PC-9 (cell line): ENCODE results near the gene PTPRF. TPM values are rescaled to one million over a fixed set of nuclear protein-coding genes. Genes with fewer than 3 reads are reported as not detected.

Experiments used
- BruUV-seq: library from RNA; stranded (reverse); fragments of 400-500 nt; replicated peaks from 2 replicates; lab custom pipeline; 2021; lab: Mats Ljungman, UMichigan
- CTCF ChIA-PET: fragments of 300-600 bp; sonication (Branson Sonifier 250); formaldehyde crosslinking; loops from one replicate; lab custom pipeline; 2022; ENCODE audit warnings: antibody characterized with exemption; lab: Charles Lee
- POLR2A ChIA-PET: fragments of 300-600 bp; sonication (Branson Sonifier 250); formaldehyde crosslinking; loops from one replicate; lab custom pipeline; 2022; ENCODE audit warnings: antibody characterized with exemption; ENCODE audit not compliant: unreplicated experiment; lab: Charles Lee
- DNase-seq, 2 experiments: peaks; one replicate each; pipeline versions ENCODE4 v3.0.0 to v3.0.0-alpha.2; 2015 to 2022; ENCODE audit warnings: mixed read lengths in 1 of 2
- H2AFZ ChIP-seq: fragments of 200-600 bp; sonication (generic); 2 replicates; pipeline ENCODE4 v1.8.1; 2017; ENCODE audit warnings: antibody characterized with exemption
- H3F3A ChIP-seq: fragments of 200-600 bp; sonication (generic); 2 replicates; pipeline ENCODE4 v1.8.1; 2017; ENCODE audit warnings: antibody characterized with exemption, mild to moderate bottlenecking, low read depth; ENCODE audit not compliant: insufficient read depth
- H3K27ac ChIP-seq: fragments of 200-600 bp; sonication (generic); 2 replicates; pipeline ENCODE4 v1.6.1; 2016; ENCODE audit warnings: mixed run types
- H3K27me3 ChIP-seq: fragments of 200-600 bp; sonication (generic); 2 replicates; pipeline ENCODE4 v1.6.1; 2016; ENCODE audit warnings: low read depth, mixed run types; ENCODE audit not compliant: insufficient read depth
- H3K36me3 ChIP-seq: fragments of 200-600 bp; sonication (generic); 2 replicates; pipeline ENCODE4 v1.6.1; 2016; ENCODE audit warnings: low read depth, mixed run types
- H3K4me1 ChIP-seq: fragments of 200-600 bp; sonication (generic); replicated peaks from 2 replicates; pipeline ENCODE4 v1.6.1; 2016; ENCODE audit warnings: mixed run types; ENCODE audit not compliant: insufficient read depth
- H3K4me2 ChIP-seq: fragments of 200-600 bp; sonication (generic); 2 replicates; pipeline ENCODE4 v1.6.1; 2017; ENCODE audit warnings: mixed run types
- H3K4me3 ChIP-seq: fragments of 200-600 bp; sonication (generic); 2 replicates; pipeline ENCODE4 v1.6.1; 2016; ENCODE audit warnings: mixed run types
- H3K79me2 ChIP-seq: fragments of 200-600 bp; sonication (generic); 2 replicates; pipeline ENCODE4 v1.6.1; 2017; ENCODE audit warnings: low read depth, mixed run types
- H3K9me2 ChIP-seq: fragments of 200-600 bp; sonication (generic); 2 replicates; pipeline ENCODE4 v1.8.1; 2017; ENCODE audit warnings: mild to moderate bottlenecking; ENCODE audit not compliant: insufficient read depth
- H3K9me3 ChIP-seq: fragments of 200-600 bp; sonication (generic); 2 replicates; pipeline ENCODE4 v1.8.1; 2016; ENCODE audit warnings: low read depth; ENCODE audit not compliant: insufficient read depth
- H4K20me1 ChIP-seq: fragments of 200-600 bp; sonication (generic); 2 replicates; pipeline ENCODE4 v1.8.1; 2017; ENCODE audit not compliant: insufficient read depth
- EZH2 ChIP-seq: fragments of 200-600 bp; sonication (generic); IDR thresholded peaks from 2 replicates; pipeline ENCODE4 v1.8.0; 2017; ENCODE audit warnings: antibody characterized with exemption, low read depth
- intact Hi-C: fragments of 100-400 bp; cut with micrococcal nuclease; formaldehyde crosslinking; loops from one replicate; pipeline ENCODE4 v1.10.0; 2022; ENCODE audit not compliant: unreplicated experiment
- total RNA-seq: library from RNA; stranded (reverse); gene quantifications from 2 replicates; pipeline ENCODE4 v1.2.3, GENCODE V29; 2021
- TF ChIP-seq, protein P1 (sequence below): fragments of 200-600 bp; sonication (generic); conservative IDR thresholded peaks from 2 replicates; pipeline ENCODE4 v1.6.1; 2017; ENCODE audit warnings: mixed run types, antibody characterized with exemption, mild to moderate bottlenecking, moderate library complexity

Gene PTPRF
- total RNA-seq, 1 experiment from 2014 or later, result 359 TPM

DNA sequence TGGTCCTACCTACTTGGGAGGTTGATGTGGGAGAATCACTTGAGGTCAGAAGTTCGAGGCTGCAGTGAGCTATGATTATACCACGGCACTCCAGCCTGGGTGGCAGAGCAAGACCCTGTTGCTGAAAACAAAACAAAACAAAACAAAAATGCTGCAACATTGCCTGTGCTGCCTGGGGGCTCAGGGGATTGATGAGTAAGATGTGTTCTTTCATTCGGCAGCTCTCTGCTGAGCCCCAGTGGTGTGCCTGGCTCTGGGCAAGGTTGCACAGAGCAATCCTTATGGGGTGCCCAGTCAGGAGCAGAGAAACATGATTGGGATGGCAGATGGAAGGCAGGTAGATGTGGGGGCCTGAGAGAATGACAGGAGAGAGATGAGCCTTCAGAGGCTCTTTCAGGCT, 90.7 kb downstream of the PTPRF start:
- POLR2A ChIA-PET, result interaction anchor here (0.6 kb wide), 1 partner anchor 41 kb away, joined by 3 read pairs; no protein-coding TSS in a partner anchor
- Histone ChIP-seq H3K4me1 (no peaks in the 10 kb centered on the region), H3K27me3 (no peaks in the 10 kb centered on the region), H3K9me3 (no peaks in the 10 kb centered on the region), H3K9me2 (no peaks in the 10 kb centered on the region), H3K4me3 (no peak overlapping the region), H3K27ac (no peak overlapping the region), H3K79me2 (no peaks in the 10 kb centered on the region), H3K4me2 (no peak overlapping the region), H3K36me3 (peaks cover 19% of the 10 kb centered on the region), H3F3A (no peaks in the 10 kb centered on the region; the same call in none of the 2 replicates), H4K20me1 (no peaks in the 10 kb centered on the region), H2AFZ (no peak overlapping the region)
- no TSS peak for BruUV-seq
- intact Hi-C loops, result no loop called here
- CTCF ChIA-PET, result no interaction called here
- no peak for DNase-seq
- TF ChIP-seq EZH2, result no peak
- TF ChIP-seq, protein P1, sequence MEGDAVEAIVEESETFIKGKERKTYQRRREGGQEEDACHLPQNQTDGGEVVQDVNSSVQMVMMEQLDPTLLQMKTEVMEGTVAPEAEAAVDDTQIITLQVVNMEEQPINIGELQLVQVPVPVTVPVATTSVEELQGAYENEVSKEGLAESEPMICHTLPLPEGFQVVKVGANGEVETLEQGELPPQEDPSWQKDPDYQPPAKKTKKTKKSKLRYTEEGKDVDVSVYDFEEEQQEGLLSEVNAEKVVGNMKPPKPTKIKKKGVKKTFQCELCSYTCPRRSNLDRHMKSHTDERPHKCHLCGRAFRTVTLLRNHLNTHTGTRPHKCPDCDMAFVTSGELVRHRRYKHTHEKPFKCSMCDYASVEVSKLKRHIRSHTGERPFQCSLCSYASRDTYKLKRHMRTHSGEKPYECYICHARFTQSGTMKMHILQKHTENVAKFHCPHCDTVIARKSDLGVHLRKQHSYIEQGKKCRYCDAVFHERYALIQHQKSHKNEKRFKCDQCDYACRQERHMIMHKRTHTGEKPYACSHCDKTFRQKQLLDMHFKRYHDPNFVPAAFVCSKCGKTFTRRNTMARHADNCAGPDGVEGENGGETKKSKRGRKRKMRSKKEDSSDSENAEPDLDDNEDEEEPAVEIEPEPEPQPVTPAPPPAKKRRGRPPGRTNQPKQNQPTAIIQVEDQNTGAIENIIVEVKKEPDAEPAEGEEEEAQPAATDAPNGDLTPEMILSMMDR, result no peak

DNA sequence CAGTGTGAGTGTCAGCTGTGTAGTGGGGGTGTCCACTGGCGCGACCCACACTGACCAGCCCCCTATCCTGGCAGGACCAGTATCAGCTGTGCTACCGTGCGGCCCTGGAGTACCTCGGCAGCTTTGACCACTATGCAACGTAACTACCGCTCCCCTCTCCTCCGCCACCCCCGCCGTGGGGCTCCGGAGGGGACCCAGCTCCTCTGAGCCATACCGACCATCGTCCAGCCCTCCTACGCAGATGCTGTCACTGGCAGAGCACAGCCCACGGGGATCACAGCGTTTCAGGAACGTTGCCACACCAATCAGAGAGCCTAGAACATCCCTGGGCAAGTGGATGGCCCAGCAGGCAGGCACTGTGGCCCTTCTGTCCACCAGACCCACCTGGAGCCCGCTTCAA, 91.2 kb downstream of the PTPRF start:
- ChIA-PET POLR2A (interaction anchor here (0.6 to 0.7 kb wide), 2 partner anchors 41 to 127 kb away, joined by 3 to 4 read pairs; no protein-coding TSS in a partner anchor), CTCF (no interaction called here)
- no TSS peak for BruUV-seq
- Histone ChIP-seq H3K4me2 (no peak overlapping the region), H2AFZ (no peak overlapping the region), H3K36me3 (peaks cover 19% of the 10 kb centered on the region), H3K27me3 (no peaks in the 10 kb centered on the region), H4K20me1 (no peaks in the 10 kb centered on the region), H3K4me1 (no peaks in the 10 kb centered on the region), H3K9me2 (no peaks in the 10 kb centered on the region), H3K4me3 (no peak overlapping the region), H3K79me2 (no peaks in the 10 kb centered on the region), H3F3A (no peaks in the 10 kb centered on the region; the same call in none of the 2 replicates), H3K27ac (no peak overlapping the region), H3K9me3 (no peaks in the 10 kb centered on the region)
- TF ChIP-seq EZH2, result no peak
- TF ChIP-seq, protein P1, result no peak
- no peak for DNase-seq
- intact Hi-C loops, result no loop called here

DNA sequence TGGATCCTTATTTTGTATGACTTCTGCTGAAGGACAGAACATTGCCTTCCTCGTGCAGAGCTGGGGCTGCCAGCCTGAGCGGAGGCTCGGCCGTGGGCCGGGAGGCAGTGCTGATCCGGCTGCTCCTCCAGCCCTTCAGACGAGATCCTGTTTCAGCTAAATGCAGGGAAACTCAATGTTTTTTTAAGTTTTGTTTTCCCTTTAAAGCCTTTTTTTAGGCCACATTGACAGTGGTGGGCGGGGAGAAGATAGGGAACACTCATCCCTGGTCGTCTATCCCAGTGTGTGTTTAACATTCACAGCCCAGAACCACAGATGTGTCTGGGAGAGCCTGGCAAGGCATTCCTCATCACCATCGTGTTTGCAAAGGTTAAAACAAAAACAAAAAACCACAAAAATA, 91.8 kb downstream of the PTPRF start:
- intact Hi-C loops, result no loop called here
- Histone ChIP-seq H3K27ac (no peak overlapping the region), H2AFZ (no peak overlapping the region), H3K79me2 (no peaks in the 10 kb centered on the region), H3K4me1 (no peaks in the 10 kb centered on the region), H3K9me3 (no peaks in the 10 kb centered on the region), H3K4me3 (no peak overlapping the region), H3K27me3 (no peaks in the 10 kb centered on the region), H3K36me3 (peaks cover 19% of the 10 kb centered on the region), H3F3A (no peaks in the 10 kb centered on the region; the same call in none of the 2 replicates), H3K4me2 (no peak overlapping the region), H3K9me2 (no peaks in the 10 kb centered on the region), H4K20me1 (no peaks in the 10 kb centered on the region)
- CTCF ChIA-PET, result interaction anchor here (0.5 kb wide), 1 partner anchor 235 kb away, joined by 3 read pairs; no protein-coding TSS in a partner anchor
- POLR2A ChIA-PET, result interaction anchor here (0.7 kb wide), 1 partner anchor 127 kb away, joined by 4 read pairs; no protein-coding TSS in a partner anchor
- DNase-seq, result no peak
- TF ChIP-seq, protein P1, result no peak
- TF ChIP-seq EZH2, result no peak
- BruUV-seq, result no TSS peak
